GM08714 (cell line): ENCODE data around the gene FAM83F.
"Not testable (repeated sequence)": the region's sequence is repeated elsewhere in the genome, so short reads cannot be mapped to it uniquely, and the experiment has no call there.

Source experiments
- H3K4me3 ChIP-seq: fragments of 200-500 bp; sonication (Bioruptor generic); 2 replicates; pipeline ENCODE4 v1.5.1; 2014; ENCODE audit warnings: mild to moderate bottlenecking, low read length, inconsistent platforms
- ZNF274 ChIP-seq: IDR thresholded peaks from 2 replicates; pipeline ENCODE4 v1.6.1; 2012; ENCODE audit warnings: mild to moderate bottlenecking, low read depth, low read length

The FAM83F gene

DNA sequence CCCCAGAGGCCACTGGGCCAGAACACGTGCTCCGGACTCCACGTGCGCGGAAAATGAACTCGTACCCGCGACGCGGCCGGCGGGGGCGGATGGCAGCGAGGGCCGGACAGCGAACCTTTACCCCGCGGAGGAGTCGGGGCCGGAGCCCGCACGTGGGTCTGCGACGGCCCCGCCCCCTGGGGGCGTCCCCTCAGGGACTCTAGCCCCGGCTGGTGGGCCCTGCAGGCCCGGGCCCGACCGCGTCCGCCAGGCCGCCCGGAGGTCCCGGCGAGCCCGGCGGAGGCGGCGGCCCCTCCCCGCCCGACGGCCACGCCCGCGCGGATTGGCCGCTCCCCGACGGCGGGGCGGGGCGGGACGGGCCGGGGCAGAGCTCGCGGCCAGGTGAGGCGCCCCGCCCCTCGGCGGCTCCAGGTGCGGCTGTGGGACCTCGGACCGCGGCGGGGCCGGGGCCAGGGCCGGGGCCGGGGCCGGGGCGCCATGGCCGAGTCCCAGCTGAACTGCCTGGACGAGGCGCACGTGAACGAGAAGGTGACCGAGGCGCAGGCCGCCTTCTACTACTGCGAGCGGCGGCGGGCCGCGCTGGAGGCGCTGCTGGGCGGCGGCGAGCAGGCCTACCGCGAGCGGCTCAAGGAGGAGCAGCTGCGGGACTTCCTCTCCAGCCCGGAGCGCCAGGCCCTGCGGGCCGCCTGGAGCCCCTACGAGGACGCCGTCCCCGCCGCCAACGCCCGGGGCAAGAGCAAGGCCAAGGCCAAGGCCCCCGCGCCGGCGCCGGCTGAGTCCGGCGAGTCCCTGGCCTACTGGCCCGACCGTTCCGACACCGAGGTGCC is at the start of gene FAM83F:
TSS of gene FAM83F (plus strand) at position 389 of the 827 bp plus-strand sequence. CDS start at position 478, 89 bp downstream.
- no peak for TF ChIP-seq ZNF274
- H3K4me3 ChIP-seq = no peak within 1 kb of the TSS

DNA sequence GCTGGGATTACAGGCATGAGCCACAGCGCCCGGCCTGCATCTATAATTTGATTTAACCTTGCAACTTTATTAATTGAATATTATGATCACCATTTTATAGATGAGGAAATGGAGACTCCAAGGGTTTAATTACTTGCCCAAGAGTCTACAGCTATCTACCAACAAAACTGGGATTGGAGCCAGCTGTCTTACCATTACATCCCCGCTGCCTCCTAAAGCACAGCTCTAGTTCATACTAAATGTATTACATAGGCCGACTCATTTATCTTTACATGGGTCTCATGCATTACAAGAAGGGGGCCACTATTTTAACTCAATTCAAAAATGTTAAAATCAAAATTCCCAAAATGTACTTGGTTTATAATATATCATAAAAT is 48.6 kb upstream of the FAM83F start:
- H3K4me3 ChIP-seq = no peak overlapping the region
- no peak for TF ChIP-seq ZNF274

DNA sequence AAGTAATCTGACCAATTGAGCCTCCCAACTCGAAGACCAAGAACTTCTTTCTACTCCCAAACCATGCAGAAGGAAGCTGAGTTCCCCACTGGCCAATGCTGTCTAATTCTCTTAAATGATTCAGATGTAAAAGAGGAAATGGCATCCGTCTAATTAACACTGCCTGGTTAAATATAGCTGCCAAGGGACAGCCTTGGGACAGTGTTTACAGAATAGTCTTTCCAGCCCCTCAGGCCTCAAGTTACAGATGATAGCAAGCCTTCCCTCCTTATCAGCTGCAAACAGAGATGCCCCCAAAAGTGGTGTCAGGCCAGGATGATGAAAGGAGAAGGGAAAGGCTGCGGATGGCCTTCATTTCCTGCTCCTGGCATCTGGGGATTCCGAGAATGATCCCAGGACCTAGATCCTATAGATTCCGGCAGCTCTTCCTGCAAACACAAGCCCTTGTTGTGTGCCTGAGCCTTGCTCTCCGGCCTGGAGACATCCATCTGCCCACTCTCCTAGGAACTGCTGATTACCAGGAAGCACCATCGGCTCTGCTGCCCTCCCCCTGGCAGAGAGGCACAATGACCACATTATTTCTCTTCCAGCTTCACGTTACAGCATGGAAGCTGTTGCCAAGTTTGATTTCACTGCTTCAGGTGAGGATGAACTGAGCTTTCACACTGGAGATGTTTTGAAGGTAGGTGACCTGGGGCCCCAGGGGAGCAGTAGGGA is 48.1 kb upstream of the FAM83F start:
- no peak overlapping the region for H3K4me3 ChIP-seq
- TF ChIP-seq ZNF274 = no peak

DNA sequence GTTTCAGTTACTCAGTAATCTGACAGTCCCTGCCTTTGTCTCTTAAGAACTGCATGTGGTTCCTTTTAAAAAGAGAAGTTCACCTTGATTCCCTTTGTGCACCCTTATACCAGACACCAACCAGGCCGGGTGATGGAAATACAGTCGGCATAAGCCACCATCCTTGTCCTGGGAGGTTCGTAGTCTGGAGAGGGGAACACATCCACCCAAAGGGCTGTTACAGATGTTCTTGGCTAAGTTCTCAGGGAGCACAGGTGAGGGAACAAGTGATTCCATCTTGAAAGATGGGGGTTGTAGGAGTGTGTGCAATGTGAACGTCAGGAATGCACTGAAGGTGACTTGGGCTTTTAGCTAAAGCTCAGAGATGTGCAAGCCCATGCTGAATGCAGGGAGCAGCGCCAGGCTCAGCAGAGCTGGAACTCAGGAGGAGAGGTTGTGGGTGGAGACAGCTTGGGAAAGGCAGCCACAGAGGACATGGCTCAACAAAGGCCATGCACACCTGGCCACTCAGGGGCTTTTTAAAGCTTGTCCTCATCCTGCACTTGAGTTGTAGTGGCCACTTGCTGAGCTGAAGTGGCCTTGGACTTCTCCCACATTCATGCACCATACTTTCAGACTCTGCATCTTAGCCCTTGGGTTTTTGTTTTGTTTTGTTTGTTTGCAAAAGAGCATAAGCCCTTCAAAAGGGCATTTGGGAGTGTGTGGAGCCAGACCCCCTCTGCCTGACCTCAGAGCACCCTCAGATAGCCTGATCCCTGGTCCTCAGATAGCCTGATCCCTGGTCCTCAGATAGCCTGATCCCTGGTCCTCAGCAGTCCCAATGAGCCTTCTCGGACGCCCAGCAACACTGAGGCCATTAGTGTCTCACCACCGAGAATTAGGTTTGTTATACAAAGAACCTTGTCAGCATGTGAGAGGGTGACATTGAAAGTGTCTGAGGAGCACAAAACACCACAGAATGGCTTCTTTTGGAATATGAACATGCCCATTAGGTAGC is 47.2 kb upstream of the FAM83F start:
- H3K4me3 ChIP-seq = no peak overlapping the region
- TF ChIP-seq ZNF274 = no peak

DNA sequence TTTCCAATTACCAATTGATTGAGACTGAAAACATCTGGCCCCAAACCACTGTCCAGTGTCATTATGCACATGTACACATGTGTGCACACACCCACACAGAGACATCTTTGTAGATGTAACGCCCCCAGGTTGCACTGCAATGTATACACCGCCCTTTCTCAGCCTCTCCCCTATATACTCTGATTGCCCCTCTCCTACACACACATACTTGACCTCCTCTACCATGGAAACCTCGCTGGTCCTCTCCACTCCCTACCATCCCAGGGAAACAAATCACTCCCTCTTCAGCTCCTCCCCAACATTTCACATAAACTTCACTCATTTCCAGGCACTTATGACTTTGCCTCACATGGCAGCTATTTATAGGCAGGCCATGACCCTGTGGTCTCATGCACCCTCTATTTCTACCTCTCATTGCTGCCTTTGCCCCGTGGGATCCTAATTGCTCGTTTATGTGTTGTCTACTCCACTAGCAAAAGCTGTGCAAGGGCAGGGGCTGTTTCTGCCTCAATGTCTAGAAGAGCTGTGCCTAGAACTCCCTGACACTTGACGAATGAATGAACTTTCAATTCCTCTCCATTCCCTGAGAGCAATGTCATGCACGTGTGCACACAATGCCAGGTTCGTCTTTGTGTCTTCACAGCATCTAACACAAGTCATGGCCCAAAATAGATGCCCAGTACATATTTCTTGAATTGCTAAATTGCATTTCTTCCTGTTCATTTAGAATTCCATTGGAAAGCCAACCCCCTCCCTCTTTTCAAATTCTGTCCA is 44.6 kb upstream of the FAM83F start:
- no peak overlapping the region; the same call in 1 of the 2 replicates for H3K4me3 ChIP-seq
- TF ChIP-seq ZNF274 = no peak

DNA sequence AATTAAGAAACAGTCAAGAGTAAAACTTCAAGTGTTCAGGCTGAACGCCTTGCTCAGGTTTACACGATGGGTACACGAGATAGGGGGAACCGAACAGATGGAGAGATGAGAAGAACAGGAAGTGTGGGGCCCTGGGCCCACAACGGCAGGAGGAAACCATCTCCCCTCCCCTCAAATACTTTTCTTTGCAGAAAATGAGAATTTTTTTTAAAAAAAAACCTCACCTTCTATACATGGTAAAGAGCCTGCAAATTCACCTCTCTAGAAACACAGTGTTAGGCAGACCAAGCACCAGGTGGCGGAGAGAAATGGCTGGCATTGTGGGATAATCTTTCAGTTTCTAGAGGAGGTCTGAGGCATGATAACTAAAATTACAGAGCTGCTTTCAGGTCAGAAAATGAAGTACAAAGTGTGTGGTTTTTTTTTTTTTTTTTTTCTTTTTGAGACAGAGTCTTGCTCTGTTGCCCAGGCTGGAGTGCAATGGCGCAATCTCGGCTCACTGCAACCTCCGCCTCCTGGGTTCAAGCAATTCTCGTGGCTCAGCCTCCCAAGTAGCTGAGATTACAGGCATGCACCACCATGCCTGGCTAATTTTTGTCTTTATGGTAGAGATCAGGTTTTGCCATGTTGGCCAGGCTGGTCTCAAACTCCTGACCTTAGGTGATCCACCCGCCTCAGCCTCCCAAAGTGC is 43.0 kb upstream of the FAM83F start:
- not testable (repeated sequence) for H3K4me3 ChIP-seq

DNA sequence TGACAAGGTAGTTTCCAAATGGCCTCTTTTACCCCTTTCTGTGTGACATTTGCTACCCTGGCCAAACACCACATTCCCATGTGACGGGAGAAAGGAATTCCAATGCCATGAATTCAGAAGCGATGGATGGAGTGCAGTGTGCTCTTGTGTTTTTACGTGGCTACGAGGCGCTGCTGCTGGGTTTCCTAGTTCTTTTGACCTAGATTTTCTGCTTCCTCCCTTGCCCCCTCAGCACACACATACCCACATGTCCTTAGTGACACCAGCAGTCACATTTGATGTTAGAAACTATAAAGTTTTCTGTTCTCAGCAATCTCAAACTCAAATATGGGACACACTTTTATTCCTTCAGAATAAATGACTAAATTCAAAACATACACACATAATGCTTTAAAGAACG is 42.4 kb upstream of the FAM83F start:
- no peak overlapping the region for H3K4me3 ChIP-seq
- no peak for TF ChIP-seq ZNF274

DNA sequence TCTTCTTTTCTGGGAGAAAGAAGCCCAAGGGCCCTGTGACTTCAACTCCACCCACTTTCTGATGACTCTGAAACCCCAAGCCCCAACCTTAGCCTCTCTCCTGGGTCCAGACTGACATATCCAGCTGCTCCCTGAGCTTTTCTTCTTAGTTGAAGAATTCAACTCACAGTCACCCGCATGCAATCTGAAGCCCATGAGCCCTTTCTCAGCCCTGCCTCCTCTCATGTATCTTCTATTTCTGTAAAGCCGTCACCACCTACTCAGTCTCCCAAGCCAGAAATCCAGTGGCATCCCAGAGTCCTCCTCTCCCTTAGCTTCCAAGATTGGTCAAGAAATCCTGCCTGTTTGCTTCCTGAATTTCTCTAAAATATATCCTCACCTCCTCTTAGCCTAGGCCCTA is 41.7 kb upstream of the FAM83F start:
- H3K4me3 ChIP-seq = no peak overlapping the region
- no peak for TF ChIP-seq ZNF274

DNA sequence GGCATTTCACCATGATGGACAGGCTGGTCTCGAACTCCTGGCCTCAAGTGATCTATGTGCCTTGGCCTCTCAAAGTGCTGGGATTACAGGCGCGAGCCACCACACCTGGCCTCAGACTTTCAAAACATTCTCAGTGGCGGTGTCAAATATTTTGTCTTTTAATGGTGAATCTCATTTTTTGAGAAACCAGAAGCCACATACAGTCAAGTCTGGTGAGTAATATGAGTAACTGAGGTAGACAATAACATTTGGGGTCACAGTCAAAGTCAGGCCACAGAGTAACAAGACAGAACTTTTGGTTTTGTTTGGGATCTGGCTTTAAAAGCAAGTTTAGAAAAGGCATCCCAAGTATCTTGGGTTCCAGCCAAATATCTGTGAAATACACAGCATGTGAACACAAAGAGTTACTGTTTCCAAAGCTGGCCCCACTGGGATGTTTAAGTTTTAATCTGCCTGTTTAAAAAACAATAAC is 40.1 kb upstream of the FAM83F start:
- no peak for TF ChIP-seq ZNF274
- no peak overlapping the region for H3K4me3 ChIP-seq

DNA sequence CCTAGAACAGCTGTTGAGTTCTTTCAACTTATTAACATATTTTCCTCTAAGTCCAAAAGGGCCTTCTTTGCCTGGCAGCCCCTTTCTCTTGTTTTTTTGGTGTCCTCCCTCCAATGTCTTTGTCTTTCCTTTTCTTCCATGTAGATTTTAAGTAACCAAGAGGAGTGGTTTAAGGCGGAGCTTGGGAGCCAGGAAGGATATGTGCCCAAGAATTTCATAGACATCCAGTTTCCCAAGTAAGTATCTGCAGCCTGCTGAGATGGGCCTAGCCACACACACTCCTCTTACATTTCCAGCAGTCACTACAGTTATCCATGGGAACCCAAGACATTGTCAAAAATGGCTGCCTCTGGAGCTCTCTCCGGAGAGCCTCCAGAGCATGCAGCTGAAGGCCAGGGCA is 39.1 kb upstream of the FAM83F start:
- no peak overlapping the region for H3K4me3 ChIP-seq
- no peak for TF ChIP-seq ZNF274

DNA sequence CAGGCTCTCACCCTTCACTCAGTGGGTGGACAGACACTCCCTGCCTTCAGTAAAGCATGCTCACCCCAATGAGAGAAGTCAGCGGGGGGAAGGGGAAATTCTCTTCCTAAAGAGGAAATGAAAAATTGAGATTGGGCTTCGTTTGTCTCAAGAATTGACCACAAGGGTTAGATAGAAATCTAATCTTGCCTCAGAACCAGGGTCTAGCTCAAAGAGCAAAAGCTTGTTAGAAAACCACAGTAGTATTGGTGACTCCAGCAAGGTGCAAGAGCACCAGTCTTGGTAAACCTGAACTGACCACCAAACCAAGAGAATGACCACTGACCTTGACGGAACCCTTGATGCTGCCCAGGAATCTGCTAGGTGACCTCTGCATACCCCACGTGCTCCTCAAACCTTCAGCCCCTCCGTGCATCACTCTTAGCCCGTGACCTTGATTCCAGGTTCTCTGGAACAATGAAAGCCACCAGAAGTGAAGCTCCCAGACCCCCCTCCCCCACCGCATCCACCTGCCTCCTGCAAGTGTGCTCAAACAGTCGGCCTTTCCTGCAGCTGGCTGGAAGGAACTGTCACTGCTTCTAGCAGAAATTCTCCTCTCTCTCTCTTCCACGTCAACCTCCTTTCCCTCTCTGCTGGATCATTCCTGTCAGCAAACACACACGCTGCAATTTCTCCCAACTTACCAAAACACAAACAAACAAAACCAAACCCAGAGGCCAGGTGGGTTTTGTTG is 37.7 kb upstream of the FAM83F start:
- H3K4me3 ChIP-seq = no peak overlapping the region; the same call in 1 of the 2 replicates
- no peak for TF ChIP-seq ZNF274

DNA sequence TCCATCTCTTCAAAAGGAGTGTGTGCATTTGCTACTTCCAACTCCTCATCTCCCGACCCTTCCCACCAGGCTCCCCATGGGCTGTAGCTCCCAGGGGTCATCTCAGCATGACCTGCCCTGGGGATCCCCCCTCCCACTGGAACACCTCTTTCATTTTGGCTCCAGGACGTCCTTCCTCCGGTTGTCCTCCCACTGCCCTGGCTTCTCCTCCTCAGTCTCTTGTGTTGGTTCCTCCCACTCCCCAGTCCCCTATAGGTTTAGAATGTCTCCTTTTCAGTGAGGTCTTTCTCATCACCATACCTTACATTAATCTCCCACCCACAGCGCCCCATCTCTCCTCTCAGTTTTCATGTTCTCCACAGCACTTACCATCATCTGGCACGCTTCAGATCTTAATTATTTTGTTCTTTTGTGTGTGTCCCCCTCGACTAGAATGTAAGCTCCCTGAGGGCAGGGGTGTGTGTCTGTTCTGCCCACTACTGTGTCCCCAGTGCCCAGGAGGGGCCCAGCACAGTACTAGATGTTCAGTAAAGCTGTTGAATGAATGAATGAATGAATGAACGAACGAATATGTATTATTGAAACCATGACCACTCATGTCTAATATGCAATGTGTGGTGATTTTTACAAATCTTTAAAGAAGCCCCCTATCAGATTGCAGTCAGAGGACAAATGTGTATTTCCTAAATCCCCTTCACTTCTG is 36.6 kb upstream of the FAM83F start:
- TF ChIP-seq ZNF274 = no peak
- H3K4me3 ChIP-seq = no peak overlapping the region
